ENCODE results near the gene MYO1B.

- no peak for TF ChIP-seq POLR2A (IDR thresholded peaks at IDR 0.05; ENCODE audit: low read depth, low read length)
- no peak for TF ChIP-seq POLR2AphosphoS5 (IDR thresholded peaks at IDR 0.05; ENCODE audit: low read depth, low read length)
- TF ChIP-seq TAF1 (IDR thresholded peaks at IDR 0.05; ENCODE audit: borderline replicate concordance, low read depth, low read length) = no peak
These were observed 104.8 kb downstream of the MYO1B start for GRCh38 chr2:191349990-191350389.

Measured in GM12892 (cell line).